ENCODE measurements around the gene TRMT2B.
"Not testable (repeated sequence)": the region's sequence is repeated elsewhere in the genome, so short reads cannot be mapped to it uniquely, and the experiment has no call there.

The TRMT2B gene

DNA sequence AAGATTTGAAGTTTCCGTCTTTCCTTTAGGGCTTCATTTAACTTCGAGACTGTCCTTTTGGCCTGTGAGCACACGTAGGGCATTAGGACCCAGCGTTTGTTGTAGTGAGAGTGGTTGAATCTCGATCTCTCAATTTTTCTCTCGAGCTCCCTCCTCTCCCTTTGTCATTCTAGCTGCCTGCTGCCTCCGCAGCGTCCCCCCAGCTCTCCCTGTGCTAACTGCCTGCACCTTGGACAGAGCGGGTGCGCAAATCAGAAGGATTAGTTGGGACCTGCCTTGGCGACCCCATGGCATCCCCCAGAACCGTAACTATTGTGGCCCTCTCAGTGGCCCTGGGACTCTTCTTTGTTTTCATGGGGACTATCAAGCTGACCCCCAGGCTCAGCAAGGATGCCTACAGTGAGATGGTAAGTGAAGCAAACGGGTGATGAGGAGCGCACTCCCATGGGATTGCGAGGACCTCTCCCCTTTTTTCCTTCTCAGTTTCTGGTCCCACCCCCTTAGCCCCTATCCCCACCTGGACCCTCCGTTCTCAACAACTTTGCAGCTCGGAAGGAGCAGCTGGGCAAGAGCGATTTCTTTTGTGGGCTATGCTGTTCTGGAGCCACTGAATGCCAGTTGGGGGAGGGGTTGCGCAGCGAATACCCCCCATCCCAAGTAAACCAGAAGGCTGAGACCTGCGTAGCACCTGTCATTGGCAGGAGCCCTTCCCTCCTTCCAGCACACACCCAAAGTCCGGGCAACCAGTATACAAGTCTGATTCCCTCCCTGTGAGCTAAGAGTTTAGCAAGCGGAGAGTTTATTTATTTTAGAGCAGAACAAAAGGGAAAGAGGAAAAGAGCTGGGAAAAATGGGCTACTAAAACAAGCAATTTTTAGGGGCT lies 27.0 kb upstream of the TRMT2B start, which contains the start of gene TMEM35A:
TSS of gene TMEM35A (plus strand) at position 164 of the 883 bp plus-strand sequence. CDS start at position 288, 124 bp downstream.
- FAIRE-seq: no peak
- TF ChIP-seq, protein P1, sequence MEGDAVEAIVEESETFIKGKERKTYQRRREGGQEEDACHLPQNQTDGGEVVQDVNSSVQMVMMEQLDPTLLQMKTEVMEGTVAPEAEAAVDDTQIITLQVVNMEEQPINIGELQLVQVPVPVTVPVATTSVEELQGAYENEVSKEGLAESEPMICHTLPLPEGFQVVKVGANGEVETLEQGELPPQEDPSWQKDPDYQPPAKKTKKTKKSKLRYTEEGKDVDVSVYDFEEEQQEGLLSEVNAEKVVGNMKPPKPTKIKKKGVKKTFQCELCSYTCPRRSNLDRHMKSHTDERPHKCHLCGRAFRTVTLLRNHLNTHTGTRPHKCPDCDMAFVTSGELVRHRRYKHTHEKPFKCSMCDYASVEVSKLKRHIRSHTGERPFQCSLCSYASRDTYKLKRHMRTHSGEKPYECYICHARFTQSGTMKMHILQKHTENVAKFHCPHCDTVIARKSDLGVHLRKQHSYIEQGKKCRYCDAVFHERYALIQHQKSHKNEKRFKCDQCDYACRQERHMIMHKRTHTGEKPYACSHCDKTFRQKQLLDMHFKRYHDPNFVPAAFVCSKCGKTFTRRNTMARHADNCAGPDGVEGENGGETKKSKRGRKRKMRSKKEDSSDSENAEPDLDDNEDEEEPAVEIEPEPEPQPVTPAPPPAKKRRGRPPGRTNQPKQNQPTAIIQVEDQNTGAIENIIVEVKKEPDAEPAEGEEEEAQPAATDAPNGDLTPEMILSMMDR (IDR thresholded peaks at IDR 0.05; ENCODE audit: insufficient read depth, missing control alignments): no peak
- DNase-seq (ENCODE audit: insufficient read length, low spot score): no peak

DNA sequence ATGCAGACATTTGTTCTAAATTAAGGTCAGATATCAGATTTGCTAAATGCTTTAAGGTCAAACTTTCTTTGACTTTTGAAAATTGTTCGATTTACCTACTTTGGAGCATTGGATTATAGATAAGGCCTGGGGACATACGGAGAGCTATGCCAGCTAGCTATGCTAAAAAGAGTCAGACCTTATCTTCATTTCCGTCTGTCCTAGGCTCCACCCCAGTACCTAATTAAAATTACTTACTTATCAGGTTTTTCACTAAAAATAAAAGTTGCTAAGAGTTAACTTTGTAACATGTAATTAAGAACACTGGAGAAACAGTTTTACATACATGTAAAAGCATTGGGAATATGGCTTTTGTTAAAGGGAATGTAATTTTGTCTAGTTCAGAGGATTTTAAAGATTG lies 19.7 kb upstream of the TRMT2B start:
- FAIRE-seq (no peak), DNase-seq (ENCODE audit: insufficient read length, low spot score) (no peak)
- TF ChIP-seq, protein P1 (IDR thresholded peaks at IDR 0.05; ENCODE audit: insufficient read depth, missing control alignments): no peak

DNA sequence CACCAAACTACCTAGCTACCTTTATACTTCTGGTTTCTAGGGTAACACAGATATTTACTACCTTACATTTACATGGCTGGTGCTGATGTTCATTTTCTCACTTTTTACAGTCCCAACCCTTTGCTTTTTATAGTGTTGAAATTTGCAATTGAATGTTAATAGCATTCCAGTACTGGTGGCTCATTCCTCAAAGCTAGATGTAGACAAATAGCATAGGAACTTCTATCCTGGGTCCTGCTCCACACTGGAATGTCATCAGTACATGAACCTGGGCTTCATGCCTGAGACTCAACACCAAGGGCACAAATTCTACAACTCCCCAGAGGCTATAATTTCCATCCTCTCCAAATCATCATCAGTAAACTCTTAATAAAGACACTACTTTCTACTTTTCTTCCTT lies 10.3 kb upstream of the TRMT2B start:
- DNase-seq (ENCODE audit: insufficient read length, low spot score): no peak
- TF ChIP-seq, protein P1 (IDR thresholded peaks at IDR 0.05; ENCODE audit: insufficient read depth, missing control alignments): no peak
- FAIRE-seq: no peak

DNA sequence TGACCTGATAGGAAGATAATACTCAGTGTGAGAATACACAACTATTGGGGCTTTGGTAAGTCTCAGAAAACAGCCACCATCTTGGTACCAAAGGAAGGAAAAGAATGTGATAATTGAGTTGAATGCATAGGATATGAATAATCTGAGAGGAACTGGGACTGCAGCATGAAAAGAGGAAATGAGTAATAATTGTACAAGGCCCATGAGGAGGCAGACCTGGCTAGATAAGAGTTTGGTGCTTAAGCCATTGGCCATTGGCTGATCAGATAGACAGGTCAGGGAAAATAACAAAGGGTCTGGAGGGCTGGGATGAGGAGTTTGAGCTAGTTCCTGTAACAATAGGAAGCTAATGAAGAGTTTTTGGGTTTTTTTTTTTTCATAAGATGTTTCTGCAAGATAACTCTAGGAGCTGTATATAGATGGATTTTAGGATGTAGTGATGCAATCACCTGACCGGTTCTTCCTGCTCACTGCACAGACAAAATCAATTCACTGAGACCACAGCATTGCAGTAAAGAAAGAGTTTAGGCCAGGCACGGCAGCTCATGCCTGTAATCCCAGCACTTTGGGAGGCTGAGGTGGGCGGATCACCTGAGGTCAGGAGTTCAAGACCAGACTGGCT lies 5.3 kb upstream of the TRMT2B start:
- TF ChIP-seq, protein P1 (IDR thresholded peaks at IDR 0.05; ENCODE audit: insufficient read depth, missing control alignments): no peak
- FAIRE-seq: no peak
- DNase-seq (ENCODE audit: insufficient read length, low spot score): no peak

DNA sequence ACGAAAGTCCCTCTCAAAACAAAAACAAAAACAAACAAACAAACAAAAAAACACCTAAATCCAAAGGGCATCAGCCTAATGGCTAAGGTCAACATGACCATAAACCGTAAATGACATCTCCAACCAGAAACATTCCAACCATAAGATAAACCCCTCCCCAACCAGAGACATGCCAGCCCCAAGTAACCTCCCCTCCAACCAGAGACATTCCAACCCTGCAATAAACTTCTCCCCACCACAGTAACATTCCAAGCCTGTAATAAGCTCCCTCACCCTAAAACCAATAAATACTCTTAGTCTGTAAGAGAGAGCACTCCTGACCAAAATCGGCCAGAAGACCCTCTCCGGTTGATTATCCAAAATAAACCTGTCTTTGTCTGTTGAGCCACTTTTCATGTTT lies 4.6 kb upstream of the TRMT2B start:
- not testable (repeated sequence) for DNase-seq (ENCODE audit: insufficient read length, low spot score); FAIRE-seq

DNA sequence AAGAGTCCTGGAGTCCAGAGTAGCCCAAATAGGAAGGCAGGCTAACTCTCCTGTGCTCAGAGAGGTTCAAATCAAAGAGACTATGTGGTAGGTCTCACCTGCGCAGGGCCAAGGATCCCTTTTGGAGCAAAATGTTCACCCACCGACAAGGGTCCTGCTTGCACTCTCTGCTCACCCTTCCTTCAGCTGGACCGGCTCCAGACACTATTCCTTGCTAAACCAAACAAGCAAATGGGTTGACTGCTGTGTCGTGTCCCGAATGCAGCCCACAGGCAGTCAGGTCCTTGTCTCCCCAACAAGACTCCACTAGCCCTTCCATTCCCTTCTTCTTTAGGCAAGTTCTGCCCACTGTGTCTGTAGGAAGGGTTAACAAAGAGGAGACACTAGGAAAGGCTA lies 760 bp downstream of the TRMT2B start:
- TF ChIP-seq, protein P1 (IDR thresholded peaks at IDR 0.05; ENCODE audit: insufficient read depth, missing control alignments): no peak
- FAIRE-seq: no peak

DNA sequence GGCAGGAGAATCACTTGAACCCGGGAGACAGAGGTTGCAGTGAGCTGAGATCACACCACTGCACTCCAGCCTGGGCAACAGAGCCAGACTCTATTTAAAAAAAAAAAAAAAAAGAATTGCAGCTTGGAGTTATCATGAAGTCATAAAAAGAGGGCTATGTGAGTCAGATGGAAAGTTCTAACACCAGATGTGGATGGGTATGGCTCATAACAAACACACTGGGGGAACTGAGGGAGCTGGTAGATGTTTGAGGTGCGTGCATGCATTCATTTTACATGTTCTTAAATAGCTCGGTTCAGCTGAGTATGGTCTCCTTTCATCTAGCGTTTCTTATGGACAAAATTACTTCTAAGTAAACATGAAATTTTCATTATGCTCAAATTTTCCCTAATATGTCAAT lies 11.7 kb downstream of the TRMT2B start:
- TF ChIP-seq, protein P1 (IDR thresholded peaks at IDR 0.05; ENCODE audit: insufficient read depth, missing control alignments): no peak
- FAIRE-seq: no peak
- DNase-seq (ENCODE audit: insufficient read length, low spot score): no peak

More for the DNA sequence above, 760 bp downstream of the TRMT2B start:
- no peak for DNase-seq (ENCODE audit: insufficient read length, low spot score)
